Endothelial cell of umbilical vein (primary cell): ENCODE data around the gene DGKI. TPM values are rescaled to one million over a fixed set of nuclear protein-coding genes. Genes with fewer than 3 reads are reported as not detected.

Experiments
- BruUV-seq: library from RNA; stranded (reverse); fragments of 400-500 nt; replicated peaks from 2 replicates; lab custom pipeline; 2021; lab: Mats Ljungman, UMichigan
- CTCF ChIA-PET: fragments of 300-600, 350-600 bp; sonication (Branson Sonifier 250); formaldehyde crosslinking; loops from one replicate; lab custom pipeline; 2021; ENCODE audit warnings: antibody characterized with exemption, inconsistent platforms; lab: Charles Lee
- POLR2A ChIA-PET: fragments of 300-600, 350-600 bp; sonication (Branson Sonifier 250); formaldehyde crosslinking; loops from one replicate; lab custom pipeline; 2021; ENCODE audit warnings: antibody characterized with exemption, inconsistent platforms; lab: Charles Lee
- DNase-seq: peaks from one replicate; pipeline ENCODE4 v3.0.0-alpha.2; 2011; ENCODE audit warnings: low read depth, low spot score
- FAIRE-seq: peaks from 2 replicates; lab custom pipeline; 2011; peaks lifted over from hg19 to GRCh38; lab: Jason Lieb, UNC
- H2AFZ ChIP-seq: 2 replicates; pipeline ENCODE4 v1.6.0; 2012; ENCODE audit warnings: low read depth, low read length, control low read depth, inconsistent platforms
- H3K27ac ChIP-seq: 2 replicates; pipeline ENCODE4 v1.5.1; 2011; ENCODE audit warnings: low read depth, mild to moderate bottlenecking, control low read depth, low read length, moderate library complexity; ENCODE audit not compliant: insufficient read depth
- H3K27me3 ChIP-seq, 2 experiments: 2 replicates each; pipeline versions ENCODE4 v1.6.0 to v1.6.1; 2011; ENCODE audit warnings: low read length in 2 of 2, mixed read lengths in 1 of 2; ENCODE audit not compliant: control insufficient read depth in 2 of 2, insufficient read depth in 2 of 2
- H3K36me3 ChIP-seq, 2 experiments: 2 replicates in 1 of 2; 3 replicates in 1 of 2; pipeline ENCODE4 v1.5.1; 2011; ENCODE audit warnings: low read length in 2 of 2, mild to moderate bottlenecking in 1 of 2, moderate library complexity in 1 of 2; ENCODE audit not compliant: control insufficient read depth in 2 of 2, insufficient read depth in 2 of 2; ENCODE audit errors: extremely low read depth in 1 of 2
- H3K4me1 ChIP-seq: 3 replicates; pipeline ENCODE4 v1.5.1; 2011; ENCODE audit warnings: mild to moderate bottlenecking, low read length; ENCODE audit not compliant: control insufficient read depth, insufficient read depth; ENCODE audit errors: extremely low read depth
- H3K4me2 ChIP-seq: 2 replicates; pipeline ENCODE4 v1.6.1; 2011; ENCODE audit warnings: low read length, control low read depth, mixed read lengths; ENCODE audit not compliant: insufficient read depth
- H3K4me3 ChIP-seq, 3 experiments: fragments of 200-600 bp in 1 of 3; sonication (generic), shearing (Covaris generic) in 1 of 3; replicated peaks in 1 of 3; 2 replicates each; pipeline ENCODE4 v1.5.1; 2011 to 2016; ENCODE audit warnings: control low read depth in 3 of 3, low read length in 3 of 3, mild to moderate bottlenecking in 2 of 3, inconsistent platforms in 1 of 3, low read depth in 1 of 3, moderate library complexity in 1 of 3; ENCODE audit not compliant: insufficient read depth in 1 of 3
- H3K79me2 ChIP-seq: 2 replicates; pipeline ENCODE4 v1.6.0; 2012; ENCODE audit warnings: low read length, inconsistent platforms; ENCODE audit not compliant: control insufficient read depth, insufficient read depth
- H3K9ac ChIP-seq: replicated peaks from 2 replicates; pipeline ENCODE3; 2011; ENCODE audit warnings: low read length, control low read depth; ENCODE audit not compliant: insufficient read depth; ENCODE audit errors: extremely low read depth
- H3K9me1 ChIP-seq: replicated peaks from 3 replicates; pipeline ENCODE4 v1.6.0; 2011; ENCODE audit warnings: mild to moderate bottlenecking, low read length; ENCODE audit not compliant: control insufficient read depth, insufficient read depth; ENCODE audit errors: extremely low read depth
- H3K9me3 ChIP-seq: replicated peaks from 2 replicates; pipeline ENCODE4 v1.5.1; 2012; ENCODE audit warnings: low read length, inconsistent platforms; ENCODE audit not compliant: control insufficient read depth, insufficient read depth
- H4K20me1 ChIP-seq: replicated peaks from 2 replicates; pipeline ENCODE3; 2011; ENCODE audit warnings: mild to moderate bottlenecking, low read length; ENCODE audit not compliant: control insufficient read depth, insufficient read depth; ENCODE audit errors: extremely low read depth
- EZH2 ChIP-seq: IDR thresholded peaks from 2 replicates; pipeline ENCODE4 v1.6.1; 2012; ENCODE audit warnings: borderline replicate concordance, low read depth, mild to moderate bottlenecking, moderate library complexity, low read length, inconsistent platforms; ENCODE audit not compliant: severe bottlenecking
- FOS ChIP-seq: IDR thresholded peaks from 2 replicates; pipeline ENCODE4 v1.6.1; 2011; ENCODE audit warnings: mild to moderate bottlenecking, low read length, moderate library complexity, borderline replicate concordance; ENCODE audit not compliant: insufficient read depth
- GATA2 ChIP-seq: IDR thresholded peaks from 2 replicates; pipeline ENCODE4 v1.7.0; 2011; ENCODE audit warnings: low read depth, mild to moderate bottlenecking, moderate library complexity, mixed read lengths, low read length; ENCODE audit not compliant: insufficient read length, insufficient read depth
- JUN ChIP-seq: IDR thresholded peaks from 2 replicates; pipeline ENCODE4 v1.6.1; 2011; ENCODE audit warnings: borderline replicate concordance, low read depth; ENCODE audit not compliant: insufficient read length, insufficient read depth
- MYC ChIP-seq: IDR thresholded peaks from one replicate; pipeline ENCODE4 v1.6.1; 2011; ENCODE audit warnings: mild to moderate bottlenecking, low read depth, low read length
- POLR2A ChIP-seq: IDR thresholded peaks from 2 replicates; pipeline ENCODE4 v1.6.1; 2012; ENCODE audit warnings: low read depth, mild to moderate bottlenecking, control low read depth, low read length
- POLR2AphosphoS5 ChIP-seq: IDR thresholded peaks from 2 replicates; pipeline ENCODE4 v1.6.1; 2012; ENCODE audit warnings: low read depth, mild to moderate bottlenecking, control low read depth, low read length, moderate library complexity; ENCODE audit not compliant: insufficient read depth
- dilution Hi-C: fragments of 300-500 bp; cut with MboI; formaldehyde crosslinking; loops from one replicate; pipeline ENCODE4 v1.15.0; 2019; ENCODE audit warnings: low sequenced_read_pairs; ENCODE audit not compliant: extremely low pct_ligation_motif_present
- intact Hi-C: fragments of 100-400 bp; cut with micrococcal nuclease; formaldehyde crosslinking; loops from one replicate; pipeline ENCODE4 v1.10.0; 2022
- polyA plus RNA-seq, 4 experiments: library from polyadenylated mRNA; depleted of rRNA in 3 of 4; stranded (reverse) in 3 of 4; unstranded in 1 of 4; fragments of >200 nt; gene quantifications; 2 replicates each; pipeline versions ENCODE4 v1.2.1 to v1.2.3, GENCODE V29; 2011 to 2012; ENCODE audit warnings: missing spikeins in 1 of 4
- total RNA-seq: library from RNA; stranded (reverse); gene quantifications from 2 replicates; pipeline ENCODE4 v1.2.3, GENCODE V29; 2021
- TF ChIP-seq, protein P1 (sequence below): IDR thresholded peaks from 2 replicates; pipeline ENCODE4 v1.6.1; 2011; ENCODE audit not compliant: insufficient read depth, insufficient read length
- TF ChIP-seq, protein P2 (sequence below), 2 donors: IDR thresholded peaks; 1 replicate in 1 of 2; 2 replicates in 1 of 2; pipeline ENCODE4 v1.5.1; 2011; ENCODE audit warnings: low read length in 2 of 2, mild to moderate bottlenecking in 2 of 2, moderate library complexity in 2 of 2, control low read depth in 1 of 2, inconsistent platforms in 1 of 2, low read depth in 1 of 2; ENCODE audit not compliant: insufficient read depth in 1 of 2; ENCODE audit errors: extremely low read depth in 1 of 2

Gene DGKI
- total and polyA plus RNA-seq, 2 donors (not counting 3 experiments of a cell fraction or from before 2014, with no cell fraction given) = 0.11 to 0.51 TPM

DNA sequence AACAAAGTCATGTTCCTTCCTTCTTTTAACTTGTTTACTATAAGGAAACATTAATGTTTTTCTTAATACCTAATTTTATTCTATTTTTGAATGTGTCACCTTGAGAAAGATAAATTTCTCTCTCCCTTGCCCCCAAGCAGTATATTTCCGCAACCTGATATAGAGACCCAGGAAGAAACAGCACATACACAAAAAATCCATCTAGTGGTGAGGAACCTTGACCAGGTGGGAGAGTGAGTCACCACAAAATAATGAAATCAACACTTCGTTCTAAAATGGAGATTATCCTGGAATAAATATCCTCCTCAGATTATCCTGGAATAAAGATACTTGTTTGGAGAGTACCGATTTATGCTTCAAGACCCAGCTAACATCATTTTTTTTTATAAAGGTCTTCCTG is 270.3 kb downstream of the DGKI start:
- Histone ChIP-seq H3K79me2 (no peaks in the 10 kb centered on the region), H3K4me1 (peaks cover 23% of the 10 kb centered on the region), H3K36me3 (no peaks in the 10 kb centered on the region), H3K9ac (no peak overlapping the region), H2AFZ (no peak overlapping the region), H3K27ac (no peak overlapping the region), H3K4me3 (no peak overlapping the region), H3K9me1 (no peaks in the 10 kb centered on the region), H4K20me1 (no peaks in the 10 kb centered on the region), H3K27me3 (no peaks in the 10 kb centered on the region), H3K4me2 (no peak overlapping the region), H3K9me3 (no peaks in the 10 kb centered on the region)
- TF ChIP-seq POLR2AphosphoS5 = no peak
- TF ChIP-seq, protein P1, sequence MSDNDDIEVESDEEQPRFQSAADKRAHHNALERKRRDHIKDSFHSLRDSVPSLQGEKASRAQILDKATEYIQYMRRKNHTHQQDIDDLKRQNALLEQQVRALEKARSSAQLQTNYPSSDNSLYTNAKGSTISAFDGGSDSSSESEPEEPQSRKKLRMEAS = no peak
- no peak for TF ChIP-seq JUN
- TF ChIP-seq, protein P2, sequence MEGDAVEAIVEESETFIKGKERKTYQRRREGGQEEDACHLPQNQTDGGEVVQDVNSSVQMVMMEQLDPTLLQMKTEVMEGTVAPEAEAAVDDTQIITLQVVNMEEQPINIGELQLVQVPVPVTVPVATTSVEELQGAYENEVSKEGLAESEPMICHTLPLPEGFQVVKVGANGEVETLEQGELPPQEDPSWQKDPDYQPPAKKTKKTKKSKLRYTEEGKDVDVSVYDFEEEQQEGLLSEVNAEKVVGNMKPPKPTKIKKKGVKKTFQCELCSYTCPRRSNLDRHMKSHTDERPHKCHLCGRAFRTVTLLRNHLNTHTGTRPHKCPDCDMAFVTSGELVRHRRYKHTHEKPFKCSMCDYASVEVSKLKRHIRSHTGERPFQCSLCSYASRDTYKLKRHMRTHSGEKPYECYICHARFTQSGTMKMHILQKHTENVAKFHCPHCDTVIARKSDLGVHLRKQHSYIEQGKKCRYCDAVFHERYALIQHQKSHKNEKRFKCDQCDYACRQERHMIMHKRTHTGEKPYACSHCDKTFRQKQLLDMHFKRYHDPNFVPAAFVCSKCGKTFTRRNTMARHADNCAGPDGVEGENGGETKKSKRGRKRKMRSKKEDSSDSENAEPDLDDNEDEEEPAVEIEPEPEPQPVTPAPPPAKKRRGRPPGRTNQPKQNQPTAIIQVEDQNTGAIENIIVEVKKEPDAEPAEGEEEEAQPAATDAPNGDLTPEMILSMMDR (IDR thresholded peaks at IDR 0.05; ENCODE audit: extremely low read depth in 1 of 2, insufficient read depth in 1 of 2, low read depth in 1 of 2, low read length in 2 of 2) = no peak
- TF ChIP-seq POLR2A = no peak
- no peak for TF ChIP-seq MYC
- no peak for TF ChIP-seq EZH2
- TF ChIP-seq GATA2 = no peak
- TF ChIP-seq FOS = no peak
- POLR2A ChIA-PET = no interaction called here
- DNase-seq = no peak
- intact Hi-C loops (no loop called here), dilution Hi-C loops (no loop called here)
- no peak for FAIRE-seq
- no TSS peak for BruUV-seq
- CTCF ChIA-PET = no interaction called here
